GM04504 (cell line): Measurements from ENCODE around the gene CRYBB1.

Source experiments
- DNase-seq: peaks from one replicate; pipeline ENCODE4 v3.0.0-alpha.2; 2012; ENCODE audit warnings: low read depth

The CRYBB1 gene

DNA sequence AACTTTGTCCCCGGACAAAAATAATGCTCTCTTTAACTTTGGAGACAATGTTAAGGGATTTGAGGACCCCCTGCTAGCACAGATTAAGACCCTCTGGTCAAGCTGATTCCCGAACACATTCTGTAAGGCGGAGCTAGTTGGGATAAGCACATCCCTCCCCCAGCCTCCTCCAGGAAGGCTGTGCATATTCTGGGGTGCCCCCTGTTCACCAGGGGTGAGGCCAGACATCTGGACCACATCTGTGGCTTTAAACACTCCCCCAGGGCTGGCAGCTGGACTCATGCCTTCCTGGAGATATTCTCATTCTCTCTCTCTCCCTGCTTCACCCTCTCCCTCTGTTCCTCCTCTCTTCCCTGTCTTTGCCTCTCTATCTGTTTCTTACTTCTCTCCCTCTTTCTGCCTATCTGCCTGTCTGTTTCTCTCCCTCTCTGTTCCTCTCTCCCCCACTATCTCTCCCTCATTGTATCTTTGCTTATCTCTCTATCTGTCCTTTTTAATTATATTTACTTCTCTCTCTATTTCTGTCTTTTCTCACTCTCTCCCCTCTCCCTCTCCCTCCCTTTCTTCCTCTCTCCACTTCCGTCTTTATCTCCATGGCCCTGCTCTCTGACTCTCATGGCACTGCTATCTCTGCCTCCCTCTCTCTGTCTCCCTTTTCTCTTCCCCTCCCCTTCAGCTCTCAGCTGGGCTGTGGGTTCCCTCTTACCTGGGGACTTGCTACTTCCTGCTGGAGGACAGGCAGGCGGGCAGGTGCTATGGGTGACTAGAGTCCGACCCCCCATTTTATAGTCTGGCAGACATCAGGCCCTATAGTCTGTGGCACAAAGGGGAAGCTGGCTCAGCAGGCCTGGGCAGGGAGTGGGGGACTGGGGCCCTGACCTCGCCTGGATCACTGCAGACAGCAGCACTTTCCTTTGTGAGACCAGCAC lies at the start of gene CRYBB1:
CRYBB1 (minus strand) TSS at position 757 of the 929 bp plus-strand sequence. CDS start 1,708 bp downstream, outside the sequence.
- DNase-seq, result no peak

DNA sequence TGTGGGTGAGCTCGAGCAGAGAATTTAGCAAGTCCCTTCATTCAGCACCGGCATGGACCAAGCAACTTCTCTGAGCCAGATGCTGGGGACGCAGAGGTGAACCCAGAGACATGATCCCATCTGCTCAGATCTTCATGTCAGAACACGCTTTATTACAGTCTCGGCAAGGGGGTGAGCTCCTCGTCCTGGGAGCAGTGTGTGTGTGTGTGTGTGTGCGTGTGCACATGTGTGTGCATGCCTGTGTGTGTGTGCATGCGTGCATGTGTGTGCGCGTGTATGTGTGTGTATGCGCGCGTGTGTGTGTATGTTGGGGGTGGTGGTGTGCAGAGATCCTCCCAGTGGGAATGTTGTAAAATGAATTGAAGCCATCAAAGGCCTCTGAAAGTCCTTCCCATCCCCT lies 49.3 kb upstream of the CRYBB1 start:
- no peak for DNase-seq

DNA sequence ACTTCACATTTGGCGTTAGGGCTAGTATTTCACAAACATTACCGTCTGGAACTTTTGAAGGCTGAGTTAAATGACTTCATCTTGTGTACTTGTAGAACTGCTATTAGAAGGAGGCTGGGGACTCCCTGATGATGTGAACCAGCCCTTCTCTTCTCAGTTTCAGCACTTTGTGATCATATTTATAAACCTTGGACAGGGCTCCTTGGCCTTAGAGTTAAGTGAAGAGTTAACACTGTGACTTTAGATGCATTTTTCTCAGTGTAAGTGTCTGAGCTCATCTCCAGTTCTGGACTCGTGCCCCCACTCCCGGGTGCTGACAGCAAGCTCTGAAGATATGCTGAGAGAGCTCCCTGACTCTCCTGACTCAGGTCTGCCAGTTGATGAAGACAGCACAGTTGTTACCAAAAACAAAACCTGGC lies 48.0 kb upstream of the CRYBB1 start:
- DNase-seq, result peak; percentile 61

DNA sequence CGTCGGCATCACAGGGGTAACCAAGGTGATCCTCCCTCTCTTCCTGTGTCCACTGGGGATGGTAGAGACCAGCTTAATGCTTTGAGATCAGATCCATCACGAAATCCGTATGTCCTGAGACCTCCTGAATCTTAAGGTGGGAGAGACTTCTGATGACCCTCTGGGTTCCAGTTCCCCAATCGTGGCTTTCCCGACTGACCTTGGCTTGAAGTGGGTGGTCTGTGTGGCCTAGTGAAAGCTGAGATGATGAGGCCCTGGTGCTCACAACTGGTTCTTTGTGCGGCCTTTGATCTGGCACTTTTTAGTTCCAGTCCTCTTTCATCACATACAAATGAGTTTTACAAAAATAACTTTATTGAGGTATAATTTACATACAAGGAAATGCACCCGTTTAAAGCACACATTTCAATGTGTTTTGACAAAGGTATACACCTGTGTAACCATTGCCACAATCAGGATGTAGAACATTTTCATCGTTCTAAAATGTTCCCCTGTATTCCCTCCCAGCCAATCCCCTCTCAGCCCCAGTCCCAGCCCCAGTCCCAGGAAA lies 45.6 kb upstream of the CRYBB1 start:
- DNase-seq, result no peak

DNA sequence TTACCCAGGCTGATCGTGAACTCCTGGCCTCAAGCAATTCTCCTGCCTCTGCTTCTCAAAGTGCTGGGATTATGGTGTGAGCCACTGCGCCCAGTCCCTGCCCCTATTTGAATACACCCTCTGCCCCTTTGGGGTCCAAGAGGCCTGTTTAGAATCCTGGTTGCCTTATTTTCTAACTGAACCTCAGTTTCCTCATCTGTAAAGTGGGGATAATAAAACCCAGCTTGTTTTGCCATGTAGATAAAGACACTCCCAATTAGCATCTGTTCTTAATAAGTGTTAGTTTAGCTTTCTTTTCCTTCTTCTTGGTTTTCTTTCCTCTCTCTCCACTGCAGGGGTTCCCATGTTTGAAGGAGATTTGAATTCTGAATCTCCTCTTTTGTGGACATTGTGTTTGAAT lies 44.3 kb upstream of the CRYBB1 start:
- DNase-seq, result no peak

DNA sequence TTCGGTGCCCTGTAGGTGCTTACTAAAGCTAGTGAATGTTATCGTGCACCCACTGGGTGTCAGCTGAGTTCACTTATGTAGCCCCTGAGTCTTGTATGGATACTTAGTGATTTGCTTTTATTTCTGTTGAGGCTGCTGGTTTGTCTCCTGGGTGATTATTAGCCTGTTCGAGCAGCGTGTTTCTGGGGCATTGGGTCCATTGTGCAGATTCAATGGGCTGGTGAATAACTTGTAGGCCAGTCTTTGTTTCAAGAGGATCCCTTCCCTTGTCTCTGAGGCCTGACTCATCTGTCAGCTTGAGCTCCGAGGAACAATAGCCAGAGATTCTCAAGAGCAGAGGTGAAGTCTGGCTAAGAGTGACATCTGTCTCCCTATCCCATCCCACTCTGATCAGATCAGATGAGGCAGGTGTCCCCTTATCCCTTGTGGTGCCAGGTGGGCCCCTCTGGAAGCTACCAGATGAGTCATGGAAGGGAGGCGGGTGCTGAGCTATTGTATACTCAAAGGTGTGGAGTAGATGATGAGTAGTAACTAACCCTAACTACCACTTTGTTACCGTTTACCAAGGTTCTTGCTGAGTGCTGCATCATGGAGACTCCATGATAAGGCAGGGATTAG lies 43.2 kb upstream of the CRYBB1 start:
- DNase-seq, result no peak

DNA sequence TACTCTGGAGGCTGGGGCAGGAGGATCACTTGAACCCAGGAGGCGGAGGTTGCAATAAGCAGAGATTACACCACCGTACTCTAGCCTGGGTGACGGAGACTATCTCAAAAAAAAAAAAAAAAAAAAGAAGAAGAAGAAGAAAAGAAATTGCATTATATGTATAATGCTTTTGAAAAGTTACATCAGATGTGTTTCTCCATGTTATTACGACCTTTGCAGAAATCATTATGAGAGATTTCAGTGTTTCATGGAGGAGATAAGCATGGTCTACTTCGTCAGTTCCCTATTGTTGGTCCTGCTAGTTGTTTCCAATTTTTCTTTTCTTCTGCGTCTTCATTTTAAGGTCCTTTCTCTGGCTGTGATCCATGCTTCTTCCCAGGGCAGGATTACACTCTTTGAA lies 42.5 kb upstream of the CRYBB1 start:
- DNase-seq, result no peak

DNA sequence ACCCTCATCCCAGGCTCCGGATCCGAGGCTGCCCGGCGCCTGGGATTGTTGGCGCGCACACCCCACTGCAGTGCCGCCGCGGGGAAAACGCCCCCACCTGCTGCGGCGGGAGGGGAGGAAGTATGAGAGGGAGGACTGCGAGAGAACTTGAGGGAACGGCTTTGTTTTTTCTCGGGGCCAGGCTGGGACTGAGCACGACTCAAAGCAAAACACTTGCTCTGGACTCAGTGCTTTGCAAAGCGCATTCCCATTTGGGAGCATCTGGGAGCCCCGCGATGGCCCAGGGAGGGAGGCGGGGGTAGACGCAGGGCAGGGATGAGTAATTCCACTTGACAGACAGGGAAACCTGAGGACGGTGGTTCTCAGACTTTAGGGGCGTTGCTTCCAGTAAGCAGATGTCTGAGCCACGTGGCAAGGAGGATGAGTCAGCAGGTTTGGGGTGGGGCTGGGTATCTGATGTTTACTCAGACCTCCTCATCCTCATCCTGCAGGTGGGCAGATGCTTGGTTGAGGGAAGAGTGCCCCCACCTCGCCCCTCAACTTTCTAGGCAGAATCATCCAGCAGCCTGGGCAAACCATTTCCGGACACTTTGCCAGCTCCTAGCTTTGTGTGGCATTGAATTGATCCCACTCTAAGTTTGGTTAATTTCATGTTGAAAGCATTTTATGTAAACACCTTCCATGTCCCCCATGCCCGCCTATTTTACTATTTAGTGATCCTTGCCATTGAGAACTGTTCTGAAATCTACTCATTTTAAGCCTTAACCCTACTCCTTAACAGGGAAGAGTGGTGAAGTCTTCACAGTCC lies 41.0 kb upstream of the CRYBB1 start:
- DNase-seq, result peak; percentile 84

DNA sequence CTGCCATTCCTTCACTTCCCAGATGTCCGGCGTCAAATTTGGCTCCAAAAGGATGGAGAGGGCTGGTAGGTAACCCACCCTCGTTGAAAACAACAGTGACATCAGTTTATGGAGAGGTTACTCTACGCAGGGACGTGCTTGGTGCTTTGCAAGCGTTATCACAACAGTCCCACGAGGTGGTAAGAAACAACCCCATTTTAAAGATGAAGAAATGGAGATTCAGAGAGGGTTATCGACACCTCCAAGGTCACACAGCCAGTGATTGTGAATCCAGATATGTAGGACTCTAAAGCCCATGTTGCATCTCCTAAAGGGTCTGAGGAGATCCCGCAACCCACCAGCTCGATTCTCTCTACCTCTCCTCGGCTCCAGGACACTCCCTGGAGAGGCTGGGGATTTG lies 40.3 kb upstream of the CRYBB1 start:
- no peak for DNase-seq

DNA sequence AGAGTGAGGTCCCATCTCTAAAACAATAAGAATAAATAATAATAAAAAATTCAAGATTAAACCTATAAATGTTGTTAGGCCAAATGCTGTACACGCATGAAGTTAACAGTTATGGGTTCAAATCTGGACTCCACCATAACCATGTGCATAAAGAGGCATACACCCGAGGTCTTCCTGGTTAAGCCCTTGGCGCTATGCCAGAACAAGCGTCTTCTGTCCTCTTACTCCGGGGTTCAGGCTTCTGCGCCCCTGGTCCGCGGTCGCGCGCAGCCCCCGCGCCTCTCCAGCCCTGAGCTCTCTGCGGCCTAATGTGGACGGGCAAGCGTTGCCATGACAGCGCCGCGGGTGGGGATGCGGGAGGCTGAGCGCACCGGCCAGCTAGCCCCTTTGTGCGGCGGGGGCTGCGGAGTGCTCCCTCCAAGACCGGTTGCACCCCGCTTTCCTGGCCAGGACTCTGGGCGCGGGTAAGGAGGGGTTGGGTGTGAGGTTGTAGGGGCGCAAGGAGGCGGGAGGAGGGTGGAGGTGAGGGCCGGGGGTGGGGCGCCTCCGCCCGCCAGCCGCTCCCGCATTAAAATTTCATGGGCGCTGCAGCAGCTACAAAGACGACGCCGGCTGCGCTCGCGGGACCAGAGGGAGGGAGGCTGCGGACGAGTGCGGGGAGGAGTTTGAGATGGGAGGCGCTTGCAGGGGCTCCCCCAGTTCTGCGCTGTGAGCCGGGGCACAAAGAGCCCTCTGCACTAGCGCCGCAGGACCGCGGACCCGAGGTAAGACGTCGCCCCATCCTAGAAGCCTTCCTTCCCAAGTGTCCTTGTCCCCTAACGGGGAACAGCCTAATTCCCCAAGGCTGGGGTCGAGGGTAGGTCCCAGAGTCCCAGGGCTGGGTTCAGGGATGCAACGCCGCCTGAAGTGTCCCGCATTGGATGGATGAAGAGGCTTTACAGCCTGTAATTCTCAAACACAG lies 39.3 kb upstream of the CRYBB1 start, which contains the start of gene MIAT:
MIAT (plus strand) TSS at position 698 of the 961 bp plus-strand sequence.
- DNase-seq, result no peak

DNA sequence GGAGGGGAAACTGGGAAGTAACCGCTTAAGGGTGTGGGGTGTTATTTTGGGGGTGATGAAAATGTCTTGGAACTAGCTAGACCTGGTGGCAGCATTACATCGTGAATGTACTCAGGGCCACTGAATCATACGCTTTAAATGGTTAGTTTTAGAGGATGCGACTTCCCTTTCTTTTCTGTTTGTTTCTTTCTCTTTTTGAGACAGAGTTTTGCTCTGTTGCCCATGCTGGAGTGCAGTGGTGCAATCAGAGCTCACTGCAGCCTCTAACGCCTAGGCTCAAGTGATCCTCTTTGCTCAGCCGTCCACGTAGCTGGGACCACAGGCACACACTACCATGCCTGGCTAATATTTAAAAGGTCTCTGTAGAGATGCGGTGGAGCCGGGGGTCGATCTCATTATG lies 34.0 kb upstream of the CRYBB1 start:
- DNase-seq, result no peak

DNA sequence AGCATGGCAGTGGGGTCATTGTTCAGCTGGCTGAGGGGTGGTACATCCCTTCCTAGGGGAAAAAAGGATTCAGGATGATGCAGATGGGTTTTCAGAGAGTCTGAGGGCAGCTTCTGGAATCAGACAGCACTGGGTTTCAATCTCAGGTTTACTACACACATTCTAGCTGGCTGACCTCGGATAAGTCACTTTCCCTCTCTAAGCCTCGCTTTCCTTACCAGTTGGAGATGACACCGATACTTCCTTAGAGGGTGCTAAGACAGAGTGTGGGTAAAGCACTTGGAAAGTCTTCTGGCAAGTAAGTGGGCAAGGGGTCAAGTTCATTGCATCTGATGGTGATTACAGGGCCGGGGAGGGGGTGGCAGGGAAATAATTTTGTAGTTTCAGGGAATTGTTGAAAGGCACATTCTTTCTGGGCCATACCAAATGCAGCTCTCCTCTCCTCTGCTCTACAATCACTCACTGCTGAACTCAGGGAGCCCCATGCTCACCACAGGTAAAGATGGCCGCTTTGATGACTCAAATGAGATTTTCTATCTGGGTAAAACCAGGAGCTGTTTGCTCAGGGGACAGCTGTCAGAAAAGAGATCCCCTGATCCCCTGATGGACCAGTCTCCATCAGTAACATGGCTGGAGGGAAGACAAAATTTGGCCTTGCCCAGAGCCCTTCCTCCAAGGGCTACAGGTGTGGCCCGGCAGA lies 33.0 kb upstream of the CRYBB1 start:
- no peak for DNase-seq

DNA sequence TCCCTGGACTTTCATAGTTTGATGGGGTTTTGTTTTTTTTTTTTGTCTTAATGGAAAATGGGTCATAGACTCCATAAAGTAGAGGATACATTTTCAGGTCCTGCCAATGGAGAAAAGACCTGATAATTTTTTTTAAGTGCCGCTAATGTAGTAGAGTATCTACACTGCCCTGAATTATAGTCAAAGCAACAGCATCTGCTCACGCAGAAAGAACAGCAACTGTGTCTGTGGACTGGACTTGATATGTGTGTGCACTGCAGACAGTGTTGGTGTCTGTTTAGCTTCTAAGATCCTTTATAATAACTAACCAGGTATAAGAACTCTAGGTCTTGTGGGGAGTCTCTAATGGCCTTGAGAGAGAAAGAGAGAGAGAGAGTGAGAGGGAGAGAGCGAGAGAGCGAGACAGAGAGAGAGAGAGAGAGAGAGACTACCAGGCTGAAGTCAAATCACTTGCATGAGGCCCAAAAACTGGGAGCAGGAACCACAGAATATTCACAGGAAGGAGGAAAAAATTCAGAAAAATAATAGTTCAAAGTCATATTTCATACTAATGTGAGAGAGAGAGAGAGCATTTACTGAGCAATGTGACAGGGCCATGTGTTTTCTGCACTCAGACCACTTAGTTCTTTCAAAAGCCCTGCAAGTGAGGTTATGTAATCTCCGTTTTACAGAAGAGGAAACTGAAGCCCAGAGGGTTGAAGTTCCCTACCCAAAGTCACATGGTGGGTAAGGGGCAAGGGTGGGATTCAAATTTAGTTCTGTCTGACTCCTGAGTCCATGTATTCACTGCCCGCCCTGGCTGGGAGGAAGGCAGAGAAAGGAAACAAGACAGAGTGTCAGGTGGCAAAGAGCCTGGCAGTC lies 30.9 kb upstream of the CRYBB1 start:
- no peak for DNase-seq

DNA sequence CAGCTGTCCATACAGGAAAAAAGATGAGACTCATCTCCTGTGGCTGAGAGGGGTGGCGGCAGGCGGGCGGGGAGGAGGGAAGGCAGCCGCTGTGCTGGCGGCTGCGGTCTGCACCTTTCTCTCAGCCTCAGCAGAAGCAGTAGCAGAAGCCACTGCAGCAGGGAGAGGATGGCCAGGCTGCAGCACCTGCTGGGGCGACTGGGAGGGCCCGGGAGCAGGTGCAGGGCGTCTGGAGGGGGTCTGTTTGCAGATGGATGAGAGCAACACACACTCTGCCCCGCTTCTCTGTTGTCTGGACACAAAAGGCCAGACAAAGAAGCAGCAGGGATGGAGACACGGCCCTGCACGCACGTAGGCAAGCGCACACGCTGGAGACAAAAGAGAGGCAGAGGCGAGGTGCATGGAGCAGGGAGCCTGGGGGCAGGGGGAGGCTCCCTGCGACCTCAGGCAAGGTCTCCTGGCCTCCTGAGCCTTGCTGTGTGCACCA lies 30.2 kb upstream of the CRYBB1 start:
- DNase-seq, result no peak

DNA sequence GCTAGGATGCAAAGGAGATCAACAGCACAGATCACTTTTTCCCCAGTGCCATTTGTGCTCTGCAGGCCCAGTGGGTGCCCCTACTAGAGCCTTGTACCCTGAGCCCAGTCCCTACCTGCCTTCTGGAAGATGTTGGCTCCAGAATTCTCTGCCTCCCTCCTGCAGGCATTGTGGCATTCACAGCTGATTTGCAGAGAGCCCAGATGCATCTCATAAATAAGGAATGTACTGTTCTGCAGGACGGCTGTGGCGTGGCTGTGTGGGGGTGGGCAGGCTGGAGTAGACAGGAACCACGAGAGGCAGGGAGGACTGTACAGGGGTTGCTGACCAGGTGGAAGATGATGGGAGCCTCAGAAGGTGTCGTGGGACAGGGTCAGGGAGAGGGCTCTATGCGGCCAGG lies 28.3 kb upstream of the CRYBB1 start:
- DNase-seq, result no peak

DNA sequence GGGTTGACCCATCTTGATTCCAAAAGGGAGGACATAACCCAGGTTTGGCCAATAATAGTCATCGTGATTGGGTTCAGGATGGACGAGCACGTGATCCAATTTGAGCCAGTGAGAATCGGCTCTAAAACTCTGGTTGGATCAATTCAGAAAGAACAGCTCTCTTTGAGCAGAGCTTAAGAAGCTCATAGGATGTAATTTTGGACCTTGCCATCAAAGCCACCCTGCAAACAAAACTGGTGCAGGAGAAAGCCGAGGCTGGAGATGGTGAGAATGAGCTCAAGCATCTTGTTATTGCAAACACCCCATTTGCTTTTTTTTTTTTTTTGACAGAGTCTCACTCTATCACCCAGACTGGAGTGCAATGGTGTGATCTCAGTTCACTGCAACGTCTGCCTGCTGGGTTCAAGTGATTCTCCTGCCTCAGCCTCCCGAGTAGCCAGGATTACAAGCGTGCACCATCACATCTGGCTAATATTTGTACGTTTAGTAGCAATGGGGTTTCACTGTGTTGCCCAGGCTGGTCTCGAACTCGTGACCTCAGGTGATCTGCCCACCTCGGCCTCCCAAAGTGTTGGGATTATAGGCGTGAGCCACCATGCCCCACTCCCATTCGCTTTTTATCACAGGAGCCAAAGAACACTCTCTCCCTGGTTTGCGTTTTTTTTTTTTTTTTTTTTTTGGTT lies 25.7 kb upstream of the CRYBB1 start:
- DNase-seq, result no peak

DNA sequence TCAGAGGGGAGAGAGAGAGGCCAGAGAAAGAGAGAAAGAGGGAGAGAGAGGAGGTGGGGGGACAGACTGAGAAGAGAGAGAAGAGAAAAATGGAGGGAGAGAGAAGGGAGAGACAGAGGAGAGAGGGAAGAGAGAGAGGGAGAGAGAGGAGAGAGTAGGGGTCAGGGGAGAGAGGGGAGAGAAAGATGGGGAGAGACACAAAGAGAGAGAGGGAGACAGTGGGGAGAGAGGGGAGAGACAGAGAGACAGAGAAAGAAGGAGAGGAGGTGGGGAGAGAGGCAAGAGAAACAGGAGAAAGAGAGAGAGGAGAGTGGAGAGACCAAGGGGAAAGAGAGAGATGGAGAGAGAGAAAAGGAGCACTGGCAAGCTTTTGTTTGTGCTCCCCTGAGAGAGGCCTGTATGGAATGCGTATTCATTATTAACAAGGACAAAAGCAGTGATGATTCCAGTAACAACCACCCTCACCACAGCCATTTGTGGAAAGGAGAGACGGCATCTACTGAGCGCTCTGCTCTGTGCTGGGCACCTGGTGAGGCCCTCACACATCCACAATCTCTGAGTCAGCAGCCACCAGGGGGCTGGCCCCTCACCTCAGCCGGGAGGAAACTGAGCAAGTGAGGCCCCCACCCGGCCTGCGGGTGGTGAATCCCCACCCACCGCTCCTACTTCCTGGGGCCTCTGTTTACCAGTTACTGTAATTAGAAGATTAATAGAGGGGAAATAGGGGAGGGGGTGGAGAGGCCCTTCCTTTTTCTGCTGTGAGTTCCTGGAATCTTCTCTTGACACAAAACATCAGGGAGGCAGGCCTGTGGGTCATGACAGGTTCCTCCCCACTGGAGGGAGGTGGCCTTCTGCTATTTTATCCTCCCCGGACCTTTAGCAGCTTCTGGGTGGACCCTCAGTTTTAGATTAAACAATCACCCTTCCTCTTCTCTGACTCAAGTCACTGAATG lies 24.9 kb upstream of the CRYBB1 start:
- no peak for DNase-seq

DNA sequence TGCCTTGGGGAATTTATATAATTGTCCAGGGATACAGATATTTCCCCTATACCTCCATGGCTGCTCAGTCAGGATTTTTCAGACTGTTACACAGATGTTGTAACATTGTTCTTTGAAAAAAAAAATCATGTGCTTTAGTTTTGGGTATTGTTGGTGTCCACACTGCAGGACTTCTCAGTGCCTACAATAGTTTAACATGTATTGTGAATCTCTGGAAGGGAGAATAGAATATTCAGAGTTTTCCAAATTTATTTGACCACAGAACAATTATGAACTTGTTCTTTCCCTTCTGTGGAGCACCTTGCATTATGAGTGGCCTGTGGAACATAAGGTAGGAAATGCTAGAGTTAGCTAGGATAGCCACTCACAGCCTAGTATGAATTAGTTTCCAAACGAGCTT lies 18.5 kb upstream of the CRYBB1 start:
- no peak for DNase-seq
